C4-2B (cell line): ENCODE measurements around the gene KCNS1.

Source experiments
- CTCF ChIP-seq: fragments of 450-650 bp; conservative IDR thresholded peaks from 2 replicates; pipeline ENCODE4 v1.5.1; 2017; ENCODE audit warnings: mild to moderate bottlenecking
- ZFX ChIP-seq: fragments of 450-650 bp; IDR thresholded peaks from 2 replicates; pipeline ENCODE4 v1.6.1; 2017

GRCh38 chr20:45049904-45050471, 50.9 kb downstream of the KCNS1 start:
- TF ChIP-seq CTCF (no peak), ZFX (no peak)
